NCI-H2171 treated with DMSO at 0.1 percent for 48 hours (cell line): Measurements from ENCODE around the gene TRABD2A.
"Not testable (repeated sequence)": the region's sequence is repeated elsewhere in the genome, so short reads cannot be mapped to it uniquely, and the experiment has no call there.

Experiments
- DNase-seq: peaks from one replicate; lab custom pipeline; 2025; lab: John Stamatoyannopoulos, UW

Gene TRABD2A

GRCh38 chr2:84778911-84779690, 101.8 kb downstream of the TRABD2A start:
- no peak for DNase-seq

DNA sequence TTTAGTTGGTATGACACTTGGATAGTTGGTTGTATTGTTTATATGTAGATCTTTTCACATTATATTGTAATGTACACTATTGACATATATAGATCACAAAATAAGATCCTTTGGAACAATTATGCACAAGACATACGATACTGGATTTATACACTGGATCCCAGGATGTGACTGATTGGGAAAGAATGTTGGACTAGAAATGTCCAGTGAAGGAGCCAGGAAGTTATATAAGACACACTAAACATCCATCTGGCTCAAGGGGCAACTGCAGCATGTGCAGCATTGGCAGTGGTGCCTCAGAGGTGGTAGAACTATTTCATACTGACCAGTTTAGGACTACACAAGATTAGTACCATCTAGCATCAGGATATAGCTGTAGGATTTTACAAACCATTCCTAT, 104.9 kb downstream of the TRABD2A start:
- no peak for DNase-seq

DNA sequence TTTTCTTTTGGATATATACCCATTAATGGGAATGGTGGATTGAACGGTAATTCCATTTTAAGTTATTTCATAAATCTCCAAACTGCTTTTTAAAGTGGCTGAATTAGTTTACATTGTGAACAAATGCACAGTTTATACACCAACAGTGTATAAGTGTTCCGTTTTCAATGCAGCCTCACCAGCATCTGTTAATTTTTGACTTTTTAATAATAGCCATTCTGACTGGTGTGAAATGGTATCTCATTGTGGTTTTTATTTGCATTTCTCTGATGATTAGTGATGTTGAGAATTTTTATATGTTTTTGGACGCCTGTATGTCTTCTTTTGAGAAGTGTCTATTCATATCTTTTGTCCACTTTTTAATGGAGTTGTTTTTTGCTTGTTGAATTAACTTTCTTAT, 107.3 kb downstream of the TRABD2A start:
- DNase-seq, result not testable (repeated sequence)
